OCI-LY7 (cell line): ENCODE results near the gene OPTN.
"Not testable (repeated sequence)": the region's sequence is repeated elsewhere in the genome, so short reads cannot be mapped to it uniquely, and the experiment has no call there.

ENCODE experiments used
- EZH2phosphoT487 ChIP-seq: fragments of 200-600 bp; sonication (generic); IDR thresholded peaks from 2 replicates; pipeline ENCODE4 v1.6.1; 2018; ENCODE audit warnings: low read depth, borderline replicate concordance, mild to moderate bottlenecking, mixed run types, antibody characterized with exemption, low read length, moderate library complexity, mixed read lengths
- TF ChIP-seq, protein P1 (sequence below): fragments of 200-600 bp; sonication (generic); conservative IDR thresholded peaks from 2 replicates; pipeline ENCODE4 v1.5.1; 2014; ENCODE audit warnings: mild to moderate bottlenecking, antibody characterized with exemption, low read length, moderate library complexity, mixed read lengths

DNA sequence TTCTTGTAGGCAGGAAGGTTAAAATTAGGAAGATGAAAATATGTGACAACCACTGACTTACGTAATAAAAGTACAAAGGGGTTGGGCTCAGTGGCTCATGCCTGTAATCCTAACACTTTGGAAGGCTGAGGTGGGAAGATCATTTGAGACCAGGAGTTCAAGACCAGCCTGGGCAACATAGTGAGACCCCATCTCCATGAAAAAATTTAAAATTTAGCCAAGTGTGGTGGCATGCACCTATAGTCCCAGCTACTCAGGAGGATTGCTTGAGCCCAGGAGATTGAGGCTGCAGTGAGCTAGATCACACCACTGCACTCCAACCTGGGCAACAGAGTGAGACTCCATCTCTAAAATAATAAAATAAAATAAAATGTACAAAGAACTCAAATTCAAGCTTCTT is 46.8 kb upstream of the OPTN start:
- not testable (repeated sequence) for TF ChIP-seq EZH2phosphoT487
- TF ChIP-seq, protein P1, sequence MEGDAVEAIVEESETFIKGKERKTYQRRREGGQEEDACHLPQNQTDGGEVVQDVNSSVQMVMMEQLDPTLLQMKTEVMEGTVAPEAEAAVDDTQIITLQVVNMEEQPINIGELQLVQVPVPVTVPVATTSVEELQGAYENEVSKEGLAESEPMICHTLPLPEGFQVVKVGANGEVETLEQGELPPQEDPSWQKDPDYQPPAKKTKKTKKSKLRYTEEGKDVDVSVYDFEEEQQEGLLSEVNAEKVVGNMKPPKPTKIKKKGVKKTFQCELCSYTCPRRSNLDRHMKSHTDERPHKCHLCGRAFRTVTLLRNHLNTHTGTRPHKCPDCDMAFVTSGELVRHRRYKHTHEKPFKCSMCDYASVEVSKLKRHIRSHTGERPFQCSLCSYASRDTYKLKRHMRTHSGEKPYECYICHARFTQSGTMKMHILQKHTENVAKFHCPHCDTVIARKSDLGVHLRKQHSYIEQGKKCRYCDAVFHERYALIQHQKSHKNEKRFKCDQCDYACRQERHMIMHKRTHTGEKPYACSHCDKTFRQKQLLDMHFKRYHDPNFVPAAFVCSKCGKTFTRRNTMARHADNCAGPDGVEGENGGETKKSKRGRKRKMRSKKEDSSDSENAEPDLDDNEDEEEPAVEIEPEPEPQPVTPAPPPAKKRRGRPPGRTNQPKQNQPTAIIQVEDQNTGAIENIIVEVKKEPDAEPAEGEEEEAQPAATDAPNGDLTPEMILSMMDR, result not testable (repeated sequence)
